ENCODE measurements around the gene NACC1.

- TF ChIP-seq CTCF (conservative IDR thresholded peaks at IDR 0.05; ENCODE audit: low read length) (no peak), EZH2phosphoT487 (IDR thresholded peaks at IDR 0.05; ENCODE audit: borderline replicate concordance) (no peak)
These were observed 41.7 kb upstream of the NACC1 start for GRCh38 chr19:13076320-13076719.

All from Loucy (cell line).